Activated CD4-positive, alpha-beta T cell treated with anti-CD3 and anti-CD28 coated beads, Interleukin-2, amount 10 ng/mL, durations not matched to agents 24 days and 14 days (primary cell): Measurements from ENCODE around the gene FRMPD2. TPM values are rescaled to one million over a fixed set of nuclear protein-coding genes. Genes with fewer than 3 reads are reported as not detected.

Experiments
- DNase-seq: peaks from one replicate; pipeline ENCODE4 v3.0.0; 2022
- H3K27ac Mint-ChIP-seq: one replicate; pipeline ENCODE4 v1.8.0; 2022; ENCODE audit warnings: mild to moderate bottlenecking, mixed read lengths
- H3K27me3 Mint-ChIP-seq: one replicate; pipeline ENCODE4 v1.8.0; 2022; ENCODE audit warnings: mixed read lengths
- H3K36me3 Mint-ChIP-seq: one replicate; pipeline ENCODE4 v1.8.0; 2022; ENCODE audit warnings: low read depth, mild to moderate bottlenecking, mixed read lengths
- H3K4me1 Mint-ChIP-seq: one replicate; pipeline ENCODE4 v1.8.0; 2021; ENCODE audit warnings: mixed read lengths
- H3K4me3 Mint-ChIP-seq: one replicate; pipeline ENCODE4 v1.8.0; 2022; ENCODE audit warnings: mild to moderate bottlenecking, moderate library complexity, mixed read lengths
- H3K9me3 Mint-ChIP-seq: one replicate; pipeline ENCODE4 v1.8.0; 2021; ENCODE audit warnings: mixed read lengths
- intact Hi-C: fragments of 100-400 bp; cut with micrococcal nuclease; formaldehyde crosslinking; loops from one replicate; pipeline ENCODE4 v1.15.1; 2023
- total RNA-seq: library from RNA; stranded (reverse); gene quantifications from 2 replicates; pipeline ENCODE4 v1.2.3, GENCODE V29; 2022

FRMPD2 gene
- total RNA-seq, 1 donor from 2014 or later: not detected

DNA sequence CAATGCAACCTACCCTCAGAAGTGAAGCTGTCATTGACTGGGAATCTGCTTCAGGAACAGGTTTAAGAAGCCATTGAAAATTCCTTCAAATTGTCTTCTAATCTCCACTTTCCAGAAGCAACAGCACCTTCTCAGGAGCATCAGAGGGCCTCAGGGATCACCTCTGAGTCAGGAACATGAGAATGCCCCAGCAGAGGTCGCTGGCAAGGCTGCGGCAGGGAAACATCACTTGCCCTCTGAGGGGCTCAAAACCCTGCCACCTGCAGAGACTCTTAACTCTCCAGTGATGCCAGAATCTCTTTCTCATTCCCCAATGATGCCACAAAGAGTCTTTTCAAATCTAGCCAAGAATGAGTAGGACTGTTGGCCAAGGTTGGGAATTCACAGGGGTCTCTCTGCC, 26.1 kb upstream of the FRMPD2 start:
- Mint-ChIP-seq H3K36me3 (no peaks in the 10 kb centered on the region), H3K4me1 (peaks cover 4% of the 10 kb centered on the region), H3K27me3 (peaks cover 5% of the 10 kb centered on the region), H3K27ac (no peak overlapping the region), H3K9me3 (no peaks in the 10 kb centered on the region), H3K4me3 (no peak overlapping the region)
- intact Hi-C loops: no loop called here
- no peak for DNase-seq

DNA sequence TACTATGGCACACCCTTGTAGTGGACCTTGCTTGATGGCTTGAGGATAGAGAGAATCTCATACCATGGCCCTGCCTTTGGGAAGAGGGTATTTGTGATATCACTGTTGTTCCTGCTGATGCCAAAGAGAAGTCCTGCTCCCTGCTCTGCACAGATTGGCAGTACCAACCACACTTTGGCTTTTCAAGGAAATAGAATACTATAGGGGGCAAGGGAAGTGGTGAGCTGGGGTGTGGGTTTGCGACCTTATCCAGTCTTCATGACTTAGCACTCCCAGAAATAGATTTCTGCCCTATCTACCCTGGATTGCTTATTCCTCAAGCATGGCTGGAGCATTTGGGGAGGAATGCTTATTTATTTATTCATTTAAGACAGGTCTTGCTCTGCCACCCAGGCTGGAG, 25.2 kb upstream of the FRMPD2 start:
- H3K27ac Mint-ChIP-seq: no peak overlapping the region
- DNase-seq: no peak
- peaks cover 4% of the 10 kb centered on the region for H3K4me1 Mint-ChIP-seq
- no peaks in the 10 kb centered on the region for H3K36me3 Mint-ChIP-seq
- peaks cover 7% of the 10 kb centered on the region for H3K27me3 Mint-ChIP-seq
- no peak overlapping the region for H3K4me3 Mint-ChIP-seq
- no peaks in the 10 kb centered on the region for H3K9me3 Mint-ChIP-seq
- intact Hi-C loops: no loop called here

DNA sequence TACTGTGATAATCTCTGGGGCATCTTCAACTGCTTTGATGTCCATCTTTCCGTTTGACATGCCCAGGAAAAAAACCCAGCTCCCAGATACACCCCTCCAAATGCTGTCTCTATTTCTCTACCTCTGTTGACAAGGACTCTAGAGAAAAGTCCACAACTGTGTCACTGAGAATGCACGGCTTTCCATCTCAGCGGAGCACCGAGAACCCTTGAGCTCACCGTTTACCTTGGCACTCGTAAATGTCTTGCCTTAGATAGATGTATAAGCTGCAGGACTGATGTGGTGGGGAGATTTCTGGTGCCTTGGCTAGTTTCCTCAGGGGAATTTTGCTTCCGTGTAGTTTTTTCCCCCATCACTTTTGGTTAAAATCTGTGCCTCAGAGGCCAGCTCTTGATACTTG, 24.6 kb upstream of the FRMPD2 start:
- peaks cover 6% of the 10 kb centered on the region for H3K27me3 Mint-ChIP-seq
- H3K4me1 Mint-ChIP-seq: peaks cover 4% of the 10 kb centered on the region
- H3K27ac Mint-ChIP-seq: no peak overlapping the region
- no peaks in the 10 kb centered on the region for H3K36me3 Mint-ChIP-seq
- H3K9me3 Mint-ChIP-seq: no peaks in the 10 kb centered on the region
- DNase-seq: no peak
- H3K4me3 Mint-ChIP-seq: no peak overlapping the region
- intact Hi-C loops: no loop called here

DNA sequence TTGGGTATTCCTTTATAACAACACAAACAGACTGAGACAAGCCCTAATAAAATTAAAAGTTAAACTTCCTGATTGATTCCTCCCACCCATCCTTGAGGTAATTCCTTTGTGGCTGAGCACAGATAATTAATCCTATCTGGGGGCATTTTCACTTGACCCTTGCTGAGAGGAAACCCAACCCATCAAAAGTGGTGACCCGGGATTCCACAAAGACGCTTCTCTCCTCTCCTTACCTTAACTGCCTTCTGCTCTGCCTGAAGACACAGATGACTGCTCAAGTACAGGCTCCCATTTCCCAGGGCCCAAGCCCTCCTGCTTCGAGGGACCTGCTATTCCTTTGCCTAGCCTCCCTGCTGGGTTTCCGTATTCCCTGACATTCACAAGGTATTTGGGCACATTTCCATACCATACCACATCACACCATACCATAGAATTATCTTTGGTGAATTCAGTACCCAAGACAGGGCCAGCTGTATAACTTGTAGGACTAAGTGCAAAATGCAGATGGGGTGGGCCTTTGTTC, 22.1 kb upstream of the FRMPD2 start:
- H3K4me1 Mint-ChIP-seq: peaks cover 2% of the 10 kb centered on the region
- DNase-seq: no peak
- H3K27me3 Mint-ChIP-seq: peaks cover 8% of the 10 kb centered on the region
- no peaks in the 10 kb centered on the region for H3K36me3 Mint-ChIP-seq
- no peaks in the 10 kb centered on the region for H3K9me3 Mint-ChIP-seq
- no peak overlapping the region for H3K27ac Mint-ChIP-seq
- no peak overlapping the region for H3K4me3 Mint-ChIP-seq
- intact Hi-C loops: no loop called here

DNA sequence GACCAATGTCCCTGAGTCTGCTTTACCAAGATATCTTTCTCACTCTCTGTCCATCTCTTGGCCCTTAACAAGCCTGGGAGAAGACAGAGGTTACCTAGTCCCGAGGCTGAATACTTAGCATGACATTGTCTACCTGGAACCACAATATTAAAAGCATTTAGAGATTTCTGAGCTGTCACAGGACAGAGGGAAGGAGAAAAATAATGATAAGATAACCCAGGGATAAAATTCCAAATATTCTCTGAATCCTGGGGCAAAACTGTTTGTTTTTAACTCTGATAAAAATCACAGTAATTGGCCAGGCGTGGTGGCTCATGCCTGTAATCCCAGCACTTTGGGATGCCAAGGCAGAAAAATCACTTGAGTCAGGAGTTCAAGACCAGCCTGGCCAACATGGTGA, 19.9 kb upstream of the FRMPD2 start:
- Mint-ChIP-seq H3K27me3 (peaks cover 4% of the 10 kb centered on the region), H3K9me3 (no peaks in the 10 kb centered on the region), H3K4me1 (peaks cover 2% of the 10 kb centered on the region), H3K36me3 (no peaks in the 10 kb centered on the region), H3K27ac (no peak overlapping the region), H3K4me3 (no peak overlapping the region)
- intact Hi-C loops: no loop called here
- DNase-seq: no peak

DNA sequence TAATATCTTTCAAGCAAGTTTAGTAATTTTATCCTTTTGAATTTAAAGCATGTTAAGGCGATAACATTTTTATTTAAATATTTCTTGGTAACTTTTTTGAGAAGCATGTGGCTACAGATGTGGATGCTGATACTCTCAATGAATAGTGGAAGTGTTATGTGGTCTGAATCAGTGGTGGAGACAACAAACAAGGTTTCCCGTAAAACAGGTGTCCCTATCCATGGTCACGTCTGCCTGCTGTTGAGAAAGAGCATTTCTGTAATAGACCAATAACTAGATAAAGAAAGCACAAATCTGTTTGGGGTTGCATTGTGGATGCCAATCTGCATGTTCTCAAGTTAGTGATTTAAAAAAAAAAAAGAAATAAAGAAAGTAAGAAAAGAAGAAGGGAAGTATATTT, 18.1 kb upstream of the FRMPD2 start:
- no peak overlapping the region for H3K27ac Mint-ChIP-seq
- H3K4me1 Mint-ChIP-seq: peaks cover 6% of the 10 kb centered on the region
- H3K36me3 Mint-ChIP-seq: no peaks in the 10 kb centered on the region
- intact Hi-C loops: no loop called here
- no peaks in the 10 kb centered on the region for H3K9me3 Mint-ChIP-seq
- H3K4me3 Mint-ChIP-seq: no peak overlapping the region
- H3K27me3 Mint-ChIP-seq: peaks cover 4% of the 10 kb centered on the region
- DNase-seq: no peak

DNA sequence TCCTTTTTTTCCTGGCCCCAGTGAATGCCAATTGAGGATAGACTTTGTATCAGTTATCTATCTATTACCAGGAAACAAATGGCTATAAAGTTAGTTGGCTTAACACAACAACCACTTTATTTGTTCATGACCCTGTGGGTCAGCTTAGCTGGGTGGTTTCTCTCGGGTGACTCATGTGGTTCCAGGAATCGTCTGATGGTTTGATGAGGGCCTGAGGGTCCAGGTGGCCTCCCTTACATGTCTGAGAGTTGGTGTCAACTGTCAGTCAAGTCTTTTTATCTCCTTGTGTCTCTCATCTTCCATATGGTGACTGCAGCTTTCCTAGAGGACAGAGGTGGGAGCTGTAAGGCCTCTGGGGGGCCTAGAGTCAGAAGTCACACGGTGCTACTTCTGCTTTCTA, 16.7 kb upstream of the FRMPD2 start:
- Mint-ChIP-seq H3K4me3 (no peak overlapping the region), H3K4me1 (peaks cover 10% of the 10 kb centered on the region), H3K27me3 (peaks cover 4% of the 10 kb centered on the region), H3K9me3 (no peaks in the 10 kb centered on the region), H3K36me3 (no peaks in the 10 kb centered on the region), H3K27ac (no peak overlapping the region)
- DNase-seq: no peak
- intact Hi-C loops: no loop called here

DNA sequence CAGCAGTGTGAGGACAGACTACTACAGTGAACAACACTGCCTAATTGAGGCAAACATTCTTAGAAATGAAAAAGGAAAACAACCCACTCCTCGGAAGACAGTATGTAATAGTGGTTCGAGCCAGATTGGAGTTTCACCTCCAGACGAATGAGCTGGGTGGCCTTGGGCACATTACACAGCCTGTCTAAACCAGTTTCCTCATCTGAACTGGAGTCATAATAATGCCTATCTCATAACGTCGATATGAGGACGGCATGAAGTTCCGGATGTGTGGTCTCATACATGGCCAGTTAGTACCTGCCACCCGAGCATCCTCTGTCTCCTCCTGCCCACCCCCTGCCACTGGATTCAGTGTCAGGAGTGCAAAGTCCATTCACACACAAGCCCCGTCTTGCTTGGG, 15.8 kb upstream of the FRMPD2 start:
- no peak for DNase-seq
- Mint-ChIP-seq H3K27ac (no peak overlapping the region), H3K9me3 (no peaks in the 10 kb centered on the region), H3K4me3 (no peak overlapping the region), H3K27me3 (peaks cover 4% of the 10 kb centered on the region), H3K36me3 (no peaks in the 10 kb centered on the region), H3K4me1 (peaks cover 10% of the 10 kb centered on the region)
- intact Hi-C loops: no loop called here

DNA sequence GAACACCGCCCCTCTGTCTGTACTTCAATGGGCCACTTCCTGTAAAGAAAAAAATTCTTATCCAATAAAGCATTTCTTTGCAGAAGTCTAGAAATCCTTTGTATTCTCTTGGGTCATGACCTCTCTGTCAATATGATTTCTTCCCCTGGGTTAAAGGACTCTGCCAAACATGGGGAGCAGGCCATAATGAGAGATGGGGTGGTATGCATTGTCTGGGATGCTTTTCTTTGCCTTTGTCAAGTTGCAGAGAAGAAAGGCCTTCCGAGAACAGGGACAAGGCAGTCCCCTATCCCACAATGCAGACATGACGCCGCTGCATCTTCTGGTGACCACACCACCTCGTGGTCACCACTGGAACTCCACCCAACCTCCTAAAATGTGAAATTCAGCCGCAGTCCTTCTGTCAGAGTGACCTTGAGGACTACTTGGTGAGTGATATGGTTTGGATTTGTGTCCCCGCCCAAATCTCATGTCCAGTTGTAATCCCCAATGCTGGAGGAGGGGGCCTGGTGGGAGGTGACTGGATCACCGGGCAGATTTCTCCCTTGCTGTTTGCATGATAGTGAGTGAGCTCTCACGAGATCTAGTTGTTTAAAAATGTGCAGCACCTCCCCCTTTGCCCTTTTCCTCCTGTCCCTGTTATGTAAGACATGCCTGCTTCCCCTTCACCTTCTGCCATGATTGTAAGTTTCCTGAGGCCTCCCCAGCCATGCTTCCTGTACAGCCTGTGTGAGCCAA, 15.2 kb upstream of the FRMPD2 start:
- H3K36me3 Mint-ChIP-seq: no peaks in the 10 kb centered on the region
- DNase-seq: peak; percentile 83
- H3K27ac Mint-ChIP-seq: no peak overlapping the region
- H3K9me3 Mint-ChIP-seq: no peaks in the 10 kb centered on the region
- H3K27me3 Mint-ChIP-seq: peaks cover 3% of the 10 kb centered on the region
- H3K4me3 Mint-ChIP-seq: no peak overlapping the region
- peaks cover 10% of the 10 kb centered on the region for H3K4me1 Mint-ChIP-seq
- intact Hi-C loops: no loop called here

DNA sequence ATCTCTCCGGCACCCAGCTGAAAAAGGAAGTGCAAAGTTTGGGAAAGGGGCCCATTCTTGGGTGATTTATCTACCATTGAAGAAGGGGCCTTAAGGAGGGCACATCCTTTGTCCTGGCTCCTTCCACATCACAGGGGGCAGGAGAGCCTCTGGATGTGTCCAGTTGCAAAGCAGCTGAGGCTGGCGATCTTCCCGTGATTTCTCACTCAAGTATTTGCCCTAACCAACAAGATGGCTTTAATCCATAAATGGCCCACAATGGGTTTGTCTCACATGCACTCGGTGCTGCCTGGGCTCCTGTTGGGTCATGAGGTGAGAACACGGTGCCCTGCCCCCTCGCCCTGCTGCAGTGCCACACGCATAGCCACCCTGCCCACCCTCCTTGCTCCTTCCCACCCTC, 14.2 kb upstream of the FRMPD2 start:
- Mint-ChIP-seq H3K27ac (no peak overlapping the region), H3K36me3 (no peaks in the 10 kb centered on the region), H3K4me3 (no peak overlapping the region), H3K4me1 (peaks cover 10% of the 10 kb centered on the region), H3K27me3 (peaks cover 5% of the 10 kb centered on the region), H3K9me3 (peaks cover 5% of the 10 kb centered on the region)
- intact Hi-C loops: no loop called here
- DNase-seq: no peak

DNA sequence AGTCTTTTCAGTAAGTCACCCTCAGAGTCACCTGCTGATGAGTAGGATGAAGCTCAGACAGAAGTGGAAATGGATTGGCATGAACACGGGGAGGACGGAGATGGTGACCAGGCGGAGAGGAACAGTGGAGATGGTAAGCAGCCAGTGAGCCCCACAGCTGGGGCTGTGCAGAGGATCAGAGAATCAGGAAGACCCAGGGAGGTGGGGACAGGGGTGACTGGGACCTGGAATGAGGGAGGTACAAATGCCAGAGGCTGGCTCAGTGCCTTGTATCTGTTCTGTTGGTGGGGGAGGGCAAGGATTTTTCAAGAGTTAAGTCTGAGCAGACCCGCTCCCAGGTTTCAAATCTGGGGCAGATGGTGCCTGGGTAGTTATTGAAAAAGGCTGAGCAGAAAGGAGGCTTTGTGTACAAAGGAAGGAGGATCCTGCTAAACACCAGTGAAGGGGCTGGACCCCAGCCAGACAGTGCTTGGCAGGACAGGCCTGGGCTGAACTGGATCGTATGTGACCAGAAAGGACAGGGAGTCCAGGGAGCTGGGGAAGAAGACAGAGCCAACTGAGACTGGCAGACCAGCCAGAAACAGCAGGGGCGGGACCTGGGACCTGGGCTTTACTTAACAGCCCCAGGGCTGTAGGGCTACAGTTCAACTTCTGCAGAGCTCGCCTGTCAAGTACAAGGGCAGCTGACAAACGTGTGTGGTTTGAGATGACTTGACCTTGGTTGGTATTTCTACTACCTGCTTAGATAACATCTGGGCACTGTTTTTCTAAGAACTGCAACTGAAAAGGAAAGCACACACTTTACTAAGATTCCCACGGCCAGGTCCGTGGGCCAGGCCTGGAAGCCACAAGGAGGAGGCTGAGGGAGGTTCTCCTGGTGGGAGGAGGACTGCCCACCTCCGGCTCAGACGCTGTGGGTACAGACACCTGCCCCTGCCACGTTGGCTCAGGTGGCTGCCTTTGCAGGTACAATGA, 13.2 kb upstream of the FRMPD2 start:
- no peaks in the 10 kb centered on the region for H3K36me3 Mint-ChIP-seq
- peaks cover 6% of the 10 kb centered on the region for H3K9me3 Mint-ChIP-seq
- no peak for DNase-seq

DNA sequence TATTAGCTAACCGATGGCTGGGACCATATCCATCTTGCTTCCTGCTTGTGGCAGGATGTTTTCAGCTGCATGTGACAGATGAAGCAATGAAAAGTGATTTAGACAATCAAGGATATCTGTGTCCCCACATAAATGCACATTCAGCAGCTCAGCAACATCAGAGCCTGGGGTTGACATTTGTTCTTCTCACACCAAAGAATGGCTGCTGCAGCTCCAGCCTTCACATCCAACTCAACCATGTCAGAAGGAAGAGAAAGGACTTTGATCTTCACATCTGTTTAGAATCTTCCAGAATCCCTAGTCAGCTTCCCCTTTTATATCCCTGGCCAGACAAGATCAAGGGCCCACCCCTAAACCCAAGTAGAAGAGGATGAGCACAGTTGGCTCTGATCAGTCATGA, 11.9 kb upstream of the FRMPD2 start:
- Mint-ChIP-seq H3K4me3 (no peak overlapping the region), H3K27me3 (peaks cover 2% of the 10 kb centered on the region), H3K36me3 (no peaks in the 10 kb centered on the region), H3K27ac (no peak overlapping the region), H3K4me1 (peaks cover 10% of the 10 kb centered on the region), H3K9me3 (peaks cover 8% of the 10 kb centered on the region)
- no peak for DNase-seq
- intact Hi-C loops: no loop called here

More for the DNA sequence above, 13.2 kb upstream of the FRMPD2 start:
- Mint-ChIP-seq H3K27ac (no peak overlapping the region), H3K4me1 (peaks cover 10% of the 10 kb centered on the region), H3K4me3 (no peak overlapping the region), H3K27me3 (peaks cover 5% of the 10 kb centered on the region)
- intact Hi-C loops: no loop called here

DNA sequence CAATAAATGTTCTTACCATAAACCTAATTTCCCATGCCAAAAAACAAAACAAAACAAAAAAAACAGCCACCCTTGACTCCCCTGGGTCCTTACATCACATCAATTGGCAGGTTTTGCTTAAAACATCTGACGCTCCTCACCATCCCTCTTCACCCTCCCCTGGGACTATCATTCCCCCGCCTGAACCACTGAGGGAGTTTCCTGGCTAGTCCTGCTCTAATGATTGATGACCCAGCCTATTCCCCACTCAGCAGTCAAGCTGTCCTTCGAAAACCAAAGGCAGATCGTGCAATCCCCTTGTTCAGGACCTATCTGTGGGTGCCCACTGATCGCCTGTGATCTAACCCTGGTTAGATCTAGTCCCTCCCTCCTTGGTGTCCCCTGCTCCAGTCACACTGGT, 11.2 kb upstream of the FRMPD2 start:
- H3K36me3 Mint-ChIP-seq: no peaks in the 10 kb centered on the region
- H3K4me1 Mint-ChIP-seq: peaks cover 10% of the 10 kb centered on the region
- no peak for DNase-seq
- no peak overlapping the region for H3K27ac Mint-ChIP-seq
- H3K9me3 Mint-ChIP-seq: peaks cover 12% of the 10 kb centered on the region
- H3K4me3 Mint-ChIP-seq: no peak overlapping the region
- H3K27me3 Mint-ChIP-seq: peaks cover 2% of the 10 kb centered on the region
- intact Hi-C loops: no loop called here

DNA sequence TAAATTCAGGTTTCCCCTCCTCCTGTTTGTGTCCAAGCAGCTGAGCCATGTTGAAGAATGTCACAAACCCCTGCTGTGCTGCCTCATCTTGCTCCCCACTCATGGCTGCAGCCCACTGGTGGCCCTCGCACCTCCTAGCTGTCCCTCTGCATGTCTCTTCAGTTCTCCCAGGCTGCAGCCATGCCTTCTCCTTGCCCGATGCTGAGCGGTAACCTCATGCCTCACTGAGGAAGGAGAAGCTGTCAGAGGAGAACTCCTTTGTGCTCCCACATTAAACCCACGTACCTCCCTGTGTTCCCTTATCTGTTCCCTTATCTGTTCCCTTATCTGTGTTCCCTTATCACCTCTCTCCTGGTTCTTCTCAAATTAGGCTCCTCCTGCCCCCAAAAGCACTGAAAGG, 10.3 kb upstream of the FRMPD2 start:
- H3K4me1 Mint-ChIP-seq: peaks cover 8% of the 10 kb centered on the region
- H3K9me3 Mint-ChIP-seq: peaks cover 13% of the 10 kb centered on the region
- peak; percentile 28 for DNase-seq
- H3K4me3 Mint-ChIP-seq: no peak overlapping the region
- no peak overlapping the region for H3K27ac Mint-ChIP-seq
- no peaks in the 10 kb centered on the region for H3K36me3 Mint-ChIP-seq
- intact Hi-C loops: no loop called here
- peaks cover 2% of the 10 kb centered on the region for H3K27me3 Mint-ChIP-seq
